Measurements from ENCODE around the gene DLGAP1. TPM values are rescaled to one million over a fixed set of nuclear protein-coding genes. Genes with fewer than 3 reads are reported as not detected.

The DLGAP1 gene
- total and polyA plus RNA-seq, 2 experiments from 2014 or later, result 3.1 to 6.5 TPM

DNA sequence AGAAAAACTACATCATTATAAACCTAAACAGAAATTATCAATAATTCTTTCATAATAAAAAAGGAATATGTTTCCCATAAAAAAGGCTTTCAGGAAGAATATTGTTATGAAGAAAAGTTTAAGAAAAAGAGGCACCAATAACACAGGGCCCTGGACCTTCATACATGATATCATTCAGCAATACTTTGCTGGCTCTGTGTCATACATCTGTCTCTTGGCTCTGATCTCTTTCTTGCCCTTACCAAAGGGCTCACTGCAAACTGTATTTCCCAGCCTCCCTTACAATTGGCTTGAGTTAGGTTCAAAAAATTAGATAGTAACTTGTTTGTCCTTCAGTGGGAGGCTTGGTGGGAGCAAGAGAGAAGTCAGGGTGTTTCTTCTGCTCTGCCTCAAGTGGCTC, 506.1 kb downstream of the DLGAP1 start:
- H3K9me3 ChIP-seq (ENCODE audit: low read depth), result no peaks in the 10 kb centered on the region
- TF ChIP-seq, protein P1, sequence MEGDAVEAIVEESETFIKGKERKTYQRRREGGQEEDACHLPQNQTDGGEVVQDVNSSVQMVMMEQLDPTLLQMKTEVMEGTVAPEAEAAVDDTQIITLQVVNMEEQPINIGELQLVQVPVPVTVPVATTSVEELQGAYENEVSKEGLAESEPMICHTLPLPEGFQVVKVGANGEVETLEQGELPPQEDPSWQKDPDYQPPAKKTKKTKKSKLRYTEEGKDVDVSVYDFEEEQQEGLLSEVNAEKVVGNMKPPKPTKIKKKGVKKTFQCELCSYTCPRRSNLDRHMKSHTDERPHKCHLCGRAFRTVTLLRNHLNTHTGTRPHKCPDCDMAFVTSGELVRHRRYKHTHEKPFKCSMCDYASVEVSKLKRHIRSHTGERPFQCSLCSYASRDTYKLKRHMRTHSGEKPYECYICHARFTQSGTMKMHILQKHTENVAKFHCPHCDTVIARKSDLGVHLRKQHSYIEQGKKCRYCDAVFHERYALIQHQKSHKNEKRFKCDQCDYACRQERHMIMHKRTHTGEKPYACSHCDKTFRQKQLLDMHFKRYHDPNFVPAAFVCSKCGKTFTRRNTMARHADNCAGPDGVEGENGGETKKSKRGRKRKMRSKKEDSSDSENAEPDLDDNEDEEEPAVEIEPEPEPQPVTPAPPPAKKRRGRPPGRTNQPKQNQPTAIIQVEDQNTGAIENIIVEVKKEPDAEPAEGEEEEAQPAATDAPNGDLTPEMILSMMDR (IDR thresholded peaks at IDR 0.05; ENCODE audit: poor library complexity), result no peak
- TF ChIP-seq EZH2 (IDR thresholded peaks at IDR 0.05; ENCODE audit: borderline replicate concordance) (no peak), EZH2phosphoT487 (IDR thresholded peaks at IDR 0.05; ENCODE audit: low read depth, severe bottlenecking, unreplicated experiment) (no peak)
- H3K36me3 ChIP-seq (replicated peaks; ENCODE audit: insufficient read depth, low read depth), result no peaks in the 10 kb centered on the region
- no peak overlapping the region for H2AFZ ChIP-seq
- H3K79me2 ChIP-seq, result no peaks in the 10 kb centered on the region
- no peaks in the 10 kb centered on the region for H4K20me1 ChIP-seq (ENCODE audit: insufficient read depth, poor library complexity, severe bottlenecking)
- H3K4me3 ChIP-seq, result no peak overlapping the region
- H3K27me3 ChIP-seq, result no peaks in the 10 kb centered on the region
- H3K4me2 ChIP-seq, result no peak overlapping the region
- no peaks in the 10 kb centered on the region for H3K4me1 ChIP-seq (ENCODE audit: insufficient read depth)
- DNase-seq (ENCODE audit: low spot score), result no peak
- H3K27ac ChIP-seq, result no peak overlapping the region
- no peaks in the 10 kb centered on the region for H3K9me2 ChIP-seq (replicated peaks; ENCODE audit: insufficient read depth)

DNA sequence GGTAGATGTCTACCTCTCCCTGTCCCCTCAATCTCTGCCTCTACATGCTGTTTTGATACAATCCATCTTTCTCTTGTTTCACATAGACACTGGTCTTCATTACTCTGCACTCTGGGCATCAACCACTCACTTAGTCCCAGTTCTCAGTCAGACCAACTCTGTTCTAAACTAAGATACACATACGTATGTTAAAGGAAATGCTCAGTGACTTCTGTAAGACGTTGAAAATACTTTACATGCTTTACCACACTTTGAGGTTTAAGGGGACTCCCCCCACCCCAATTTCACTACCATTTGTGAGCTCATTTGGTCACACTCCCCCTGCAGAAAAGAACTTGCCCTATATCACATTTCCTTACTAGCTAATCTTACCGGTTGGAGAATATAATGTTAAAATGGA, 507.7 kb downstream of the DLGAP1 start:
- WGBS (ENCODE audit: low lambda C conversion rate, missing lambda C conversion rate), result 83% methylated on average over 3 of the region's 3 CpGs
- no peak overlapping the region for H3K27ac ChIP-seq

DNA sequence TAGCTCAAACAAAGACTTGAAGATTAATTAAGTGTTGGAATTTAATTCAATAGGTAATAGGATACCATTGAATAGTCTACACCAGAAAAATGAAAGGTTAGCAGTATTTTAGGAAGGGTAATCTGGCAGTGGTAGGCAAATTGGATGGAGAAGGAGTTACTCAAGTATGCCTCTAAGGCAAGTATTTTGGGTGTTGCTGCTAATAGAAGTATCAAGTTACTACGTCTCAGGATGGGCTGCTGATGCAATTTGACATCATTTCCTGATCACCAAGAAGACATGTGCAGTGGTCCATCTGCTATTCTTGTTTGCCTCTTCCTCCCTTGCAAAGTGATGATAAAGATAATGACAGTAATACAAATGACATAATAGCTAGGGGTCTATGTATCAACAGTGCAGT, 519.8 kb downstream of the DLGAP1 start:
- Histone ChIP-seq H3K9me2 (replicated peaks; ENCODE audit: insufficient read depth) (no peaks in the 10 kb centered on the region), H2AFZ (no peak overlapping the region), H3K4me1 (ENCODE audit: insufficient read depth) (no peaks in the 10 kb centered on the region), H3K9me3 (ENCODE audit: low read depth) (no peaks in the 10 kb centered on the region), H3K4me2 (no peak overlapping the region), H4K20me1 (ENCODE audit: insufficient read depth, poor library complexity, severe bottlenecking) (no peaks in the 10 kb centered on the region), H3K27ac (no peak overlapping the region), H3K27me3 (no peaks in the 10 kb centered on the region), H3K36me3 (replicated peaks; ENCODE audit: insufficient read depth, low read depth) (no peaks in the 10 kb centered on the region), H3K79me2 (no peaks in the 10 kb centered on the region), H3K4me3 (no peak overlapping the region)
- DNase-seq (ENCODE audit: low spot score), result no peak
- 75% methylated on average over 1 of the region's 1 CpG for WGBS (ENCODE audit: low lambda C conversion rate, missing lambda C conversion rate)
- no peak for TF ChIP-seq EZH2phosphoT487 (IDR thresholded peaks at IDR 0.05; ENCODE audit: low read depth, severe bottlenecking, unreplicated experiment)

More for the DNA sequence above, 507.7 kb downstream of the DLGAP1 start:
- TF ChIP-seq, protein P1 (IDR thresholded peaks at IDR 0.05; ENCODE audit: poor library complexity), result no peak
- no peak for TF ChIP-seq EZH2phosphoT487 (IDR thresholded peaks at IDR 0.05; ENCODE audit: low read depth, severe bottlenecking, unreplicated experiment)
- TF ChIP-seq EZH2 (IDR thresholded peaks at IDR 0.05; ENCODE audit: borderline replicate concordance), result no peak
- H3K9me3 ChIP-seq (ENCODE audit: low read depth), result no peaks in the 10 kb centered on the region
- no peaks in the 10 kb centered on the region for H4K20me1 ChIP-seq (ENCODE audit: insufficient read depth, poor library complexity, severe bottlenecking)
- H3K4me3 ChIP-seq, result no peak overlapping the region
- H3K79me2 ChIP-seq, result no peaks in the 10 kb centered on the region
- no peaks in the 10 kb centered on the region for H3K9me2 ChIP-seq (replicated peaks; ENCODE audit: insufficient read depth)
- H3K4me2 ChIP-seq, result no peak overlapping the region
- H3K4me1 ChIP-seq (ENCODE audit: insufficient read depth), result no peaks in the 10 kb centered on the region
- H3K36me3 ChIP-seq (replicated peaks; ENCODE audit: insufficient read depth, low read depth), result no peaks in the 10 kb centered on the region
- no peak for DNase-seq (ENCODE audit: low spot score)
- H2AFZ ChIP-seq, result no peak overlapping the region
- H3K27me3 ChIP-seq, result no peaks in the 10 kb centered on the region

DNA sequence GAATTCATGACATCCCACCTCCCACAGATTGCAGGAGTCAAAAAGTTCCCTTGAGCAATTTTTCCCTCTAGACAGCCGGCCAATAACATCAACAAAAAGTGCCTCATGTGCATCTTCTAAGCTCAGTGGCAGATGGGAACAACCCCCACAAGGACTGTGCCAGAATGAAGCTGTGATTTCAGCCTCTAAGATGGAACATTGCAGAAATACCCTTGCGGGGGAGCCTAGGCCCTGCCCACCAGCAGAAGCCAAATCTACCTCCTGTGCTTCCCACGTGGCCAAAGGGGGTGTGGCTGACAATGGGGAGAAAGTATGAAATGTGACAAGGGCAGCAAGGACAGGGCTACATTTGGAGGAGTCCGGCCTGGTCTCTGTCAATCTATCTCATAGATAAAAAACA, 522.8 kb downstream of the DLGAP1 start:
- H3K9me2 ChIP-seq (replicated peaks; ENCODE audit: insufficient read depth), result no peaks in the 10 kb centered on the region
- H3K9me3 ChIP-seq (ENCODE audit: low read depth), result no peaks in the 10 kb centered on the region
- H3K36me3 ChIP-seq (replicated peaks; ENCODE audit: insufficient read depth, low read depth), result no peaks in the 10 kb centered on the region
- no peak overlapping the region for H2AFZ ChIP-seq
- no peaks in the 10 kb centered on the region for H4K20me1 ChIP-seq (ENCODE audit: insufficient read depth, poor library complexity, severe bottlenecking)
- no peaks in the 10 kb centered on the region for H3K27me3 ChIP-seq
- H3K79me2 ChIP-seq, result no peaks in the 10 kb centered on the region
- DNase-seq (ENCODE audit: low spot score), result no peak
- no peak overlapping the region for H3K4me3 ChIP-seq
- H3K4me2 ChIP-seq, result no peak overlapping the region
- H3K27ac ChIP-seq, result no peak overlapping the region
- TF ChIP-seq, protein P1 (IDR thresholded peaks at IDR 0.05; ENCODE audit: poor library complexity), result no peak
- TF ChIP-seq EZH2phosphoT487 (IDR thresholded peaks at IDR 0.05; ENCODE audit: low read depth, severe bottlenecking, unreplicated experiment) (no peak), EZH2 (IDR thresholded peaks at IDR 0.05; ENCODE audit: borderline replicate concordance) (no peak)
- H3K4me1 ChIP-seq (ENCODE audit: insufficient read depth), result no peaks in the 10 kb centered on the region
- 59% methylated on average over 4 of the region's 4 CpGs for WGBS (ENCODE audit: low lambda C conversion rate, missing lambda C conversion rate)
